HG03095 (cell line): Measurements from ENCODE around the gene NRXN2.

Experiments
- ATAC-seq: cut with Tn5 transposase; IDR thresholded peaks from one replicate; pipeline ENCODE4 v1.9.1; 2021; ENCODE audit warnings: moderate library complexity; ENCODE audit not compliant: unreplicated experiment

NRXN2 gene

DNA sequence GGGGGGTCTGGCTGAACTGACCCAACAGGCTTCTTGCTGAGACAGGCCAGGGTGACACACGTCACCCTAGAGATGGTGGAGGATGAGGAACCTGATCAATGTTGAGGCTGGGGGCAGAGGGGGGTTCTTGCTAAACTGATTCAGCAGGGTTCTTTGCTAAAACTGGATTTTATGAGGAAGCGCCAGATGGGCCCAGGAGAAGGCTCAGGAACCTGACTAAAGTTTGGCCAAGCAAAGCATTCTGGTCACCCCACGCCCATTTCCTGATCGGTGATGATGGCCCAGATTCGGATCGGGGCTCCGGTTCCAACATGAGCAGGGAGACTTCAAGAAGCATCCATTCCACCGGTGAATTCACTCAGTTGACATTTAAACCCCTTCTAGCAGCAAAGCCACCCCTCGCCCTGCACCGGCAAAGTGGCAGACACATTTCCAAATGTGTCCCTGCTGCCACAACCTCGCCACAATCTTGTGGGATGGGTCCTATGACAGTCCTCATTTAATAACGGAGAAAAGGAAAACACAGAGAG is 166.2 kb downstream of the NRXN2 start:
- ATAC-seq, result no peak
